Left kidney (tissue), 2 donors: Measurements from ENCODE around the gene TMEM30B. TPM values are rescaled to one million over a fixed set of nuclear protein-coding genes. Genes with fewer than 3 reads are reported as not detected.

Experiments used
- DNase-seq: peaks from one replicate; pipeline ENCODE4 v3.0.0-alpha.2; 2013
- polyA plus RNA-seq: library from polyadenylated mRNA; unstranded; fragments of 120-200 nt; gene quantifications from one replicate; pipeline ENCODE4 v1.2.1, GENCODE V29; 2013; ENCODE audit not compliant: insufficient read length

TMEM30B gene
- polyA plus RNA-seq, 1 donor, result 11.3 TPM

GRCh38 chr14:61304688-61305087, 23.6 kb upstream of the TMEM30B start:
- DNase-seq, result no peak

- no peak for DNase-seq
These were observed 19.6 kb upstream of the TMEM30B start for GRCh38 chr14:61300754-61301153.

- DNase-seq, result no peak
These were observed 19.1 kb upstream of the TMEM30B start for GRCh38 chr14:61300209-61300608.

- no peak for DNase-seq
These were observed 17.7 kb upstream of the TMEM30B start for GRCh38 chr14:61298824-61299223.

GRCh38 chr14:61297581-61297980, 16.4 kb upstream of the TMEM30B start:
- no peak for DNase-seq

- no peak for DNase-seq
These were observed 15.8 kb upstream of the TMEM30B start for GRCh38 chr14:61296719-61297502.

- DNase-seq, result no peak
These were observed 15.0 kb upstream of the TMEM30B start for GRCh38 chr14:61296151-61296550.

- no peak for DNase-seq
These were observed 9.6 kb upstream of the TMEM30B start for GRCh38 chr14:61290701-61291100.

- DNase-seq, result no peak
These were observed 7.6 kb upstream of the TMEM30B start for GRCh38 chr14:61288720-61289119.

GRCh38 chr14:61288228-61288627, 7.1 kb upstream of the TMEM30B start:
- no peak for DNase-seq

GRCh38 chr14:61287196-61287595, 6.1 kb upstream of the TMEM30B start:
- DNase-seq, result no peak

- DNase-seq, result no peak
These were observed 4.2 kb upstream of the TMEM30B start for GRCh38 chr14:61285364-61285763.

- DNase-seq, result no peak
These were observed 2.9 kb upstream of the TMEM30B start for GRCh38 chr14:61284001-61284400.

GRCh38 chr14:61282746-61283145, 1.6 kb upstream of the TMEM30B start:
- DNase-seq, result no peak

GRCh38 chr14:61281948-61282275, 774 bp upstream of the TMEM30B start:
- no peak for DNase-seq

GRCh38 chr14:61280526-61281185, 482 bp downstream of the TMEM30B start:
- no peak for DNase-seq

- DNase-seq, result no peak
These were observed 1.0 kb downstream of the TMEM30B start for GRCh38 chr14:61280092-61280525.

- DNase-seq, result no peak
These were observed 2.1 kb downstream of the TMEM30B start for GRCh38 chr14:61279082-61279481.

- no peak for DNase-seq
These were observed 3.4 kb downstream of the TMEM30B start for GRCh38 chr14:61277784-61278183.

GRCh38 chr14:61277232-61277631, 3.9 kb downstream of the TMEM30B start:
- DNase-seq, result no peak

- no peak for DNase-seq
These were observed 9.6 kb downstream of the TMEM30B start for GRCh38 chr14:61271552-61271951.

- DNase-seq, result no peak
These were observed 10.4 kb downstream of the TMEM30B start for GRCh38 chr14:61270714-61271113.

GRCh38 chr14:61269321-61270083, 11.6 kb downstream of the TMEM30B start:
- DNase-seq, result peak; percentile 86
